Activated CD4-positive, alpha-beta T cell treated with anti-CD3 and anti-CD28 coated beads for 36 hours (primary cell): ENCODE results near the gene PRCD. TPM values are rescaled to one million over a fixed set of nuclear protein-coding genes. Genes with fewer than 3 reads are reported as not detected.
A peak's percentile ranks its signal among the peaks of the same experiment; 100 is the strongest.

Experiments
- ATAC-seq: fragments of 200-7000 bp; cut with Tn5 transposase; one replicate; pipeline ENCODE4 v1.10.0; 2021; ENCODE audit warnings: mild to moderate bottlenecking, moderate library complexity
- CTCF ChIA-PET: fragments of 350-600 bp; sonication (Branson Sonifier 250); formaldehyde crosslinking; loops from one replicate; lab custom pipeline; 2021; ENCODE audit warnings: antibody characterized with exemption; lab: Charles Lee
- POLR2A ChIA-PET: fragments of 350-600 bp; sonication (Branson Sonifier 250); formaldehyde crosslinking; loops from one replicate; lab custom pipeline; 2021; ENCODE audit warnings: antibody characterized with exemption, inconsistent platforms; lab: Charles Lee
- DNase-seq: peaks from one replicate; pipeline ENCODE4 v3.0.0-alpha.2; 2020
- H3K27ac Mint-ChIP-seq: one replicate; pipeline ENCODE4 v1.8.0; 2021; ENCODE audit warnings: mixed read lengths
- H3K27me3 Mint-ChIP-seq: one replicate; pipeline ENCODE4 v1.8.0; 2021; ENCODE audit warnings: mixed read lengths
- H3K36me3 Mint-ChIP-seq: one replicate; pipeline ENCODE4 v1.8.0; 2021; ENCODE audit warnings: low read depth, mixed read lengths
- H3K4me1 Mint-ChIP-seq: one replicate; pipeline ENCODE4 v1.8.0; 2021; ENCODE audit warnings: mixed read lengths
- H3K4me3 Mint-ChIP-seq: one replicate; pipeline ENCODE4 v1.8.0; 2021; ENCODE audit warnings: mild to moderate bottlenecking, moderate library complexity, mixed read lengths
- H3K9me3 Mint-ChIP-seq: one replicate; pipeline ENCODE4 v1.8.0; 2021; ENCODE audit warnings: low read depth, mixed read lengths
- intact Hi-C, 2 experiments: fragments of 100-400 bp; cut with DNase I in 1 of 2; cut with micrococcal nuclease in 1 of 2; formaldehyde crosslinking; loops; one replicate each; pipeline versions ENCODE4 v1.14.2 to v1.15.1; 2022 to 2024; cut with DNase I, micrococcal nuclease
- total RNA-seq, 2 experiments: library from RNA; stranded (reverse); gene quantifications; one replicate each; pipeline ENCODE4 v1.2.3, GENCODE V29; 2021

PRCD gene
- total RNA-seq, 2 experiments from 2014 or later: not detected

GRCh38 chr17:76535788-76536510 lies 3.9 kb upstream of the PRCD start:
- ChIA-PET CTCF (interaction anchor here (0.6 to 1.4 kb wide), 4 partner anchors 8 to 89 kb away, joined by 3 to 9 read pairs (median 4); no protein-coding TSS in a partner anchor), POLR2A (no interaction called here)
- H3K27me3 Mint-ChIP-seq: peaks cover 25% of the 10 kb centered on the region
- no peak for ATAC-seq
- no peaks in the 10 kb centered on the region for H3K36me3 Mint-ChIP-seq
- H3K27ac Mint-ChIP-seq: no peak overlapping the region
- DNase-seq: no peak
- intact Hi-C loops: no loop called here
- H3K4me1 Mint-ChIP-seq: peaks cover 2% of the 10 kb centered on the region
- no peak overlapping the region for H3K4me3 Mint-ChIP-seq
- no peaks in the 10 kb centered on the region for H3K9me3 Mint-ChIP-seq

- Mint-ChIP-seq H3K36me3 (no peaks in the 10 kb centered on the region), H3K27me3 (peaks cover 29% of the 10 kb centered on the region), H3K4me1 (peaks cover 2% of the 10 kb centered on the region), H3K27ac (no peak overlapping the region), H3K4me3 (no peak overlapping the region), H3K9me3 (no peaks in the 10 kb centered on the region)
- POLR2A ChIA-PET: no interaction called here
- no peak for ATAC-seq
- CTCF ChIA-PET: interaction anchor here (0.6 to 1.4 kb wide), 5 partner anchors 8 to 88 kb away, joined by 3 to 9 read pairs (median 3); no protein-coding TSS in a partner anchor
- no peak for DNase-seq
- intact Hi-C loops: no loop called here
These were observed 3.1 kb upstream of the PRCD start for GRCh38 chr17:76536511-76537287.

GRCh38 chr17:76537288-76537577 lies 2.6 kb upstream of the PRCD start:
- no peaks in the 10 kb centered on the region for H3K9me3 Mint-ChIP-seq
- no peak overlapping the region for H3K4me3 Mint-ChIP-seq
- H3K36me3 Mint-ChIP-seq: no peaks in the 10 kb centered on the region
- no peak overlapping the region for H3K27ac Mint-ChIP-seq
- intact Hi-C loops: no loop called here
- no peaks in the 10 kb centered on the region for H3K4me1 Mint-ChIP-seq
- peaks cover 32% of the 10 kb centered on the region for H3K27me3 Mint-ChIP-seq
- ChIA-PET CTCF (interaction anchor here (1.3 to 1.4 kb wide), 2 partner anchors 9 to 14 kb away, joined by 3 to 9 read pairs; no protein-coding TSS in a partner anchor), POLR2A (no interaction called here)
- DNase-seq: no peak
- peak; percentile 23 for ATAC-seq

- POLR2A ChIA-PET: no interaction called here
- no peak for DNase-seq
These were observed 2.1 kb upstream of the PRCD start, which contains the start of gene CYGB for GRCh38 chr17:76537578-76538280. Gene CYGB (minus strand): TSS chr17:76537709. CDS start chr17:76537542, 167 bp downstream.

GRCh38 chr17:76538281-76538931 lies 1.4 kb upstream of the PRCD start:
- Mint-ChIP-seq H3K36me3 (no peaks in the 10 kb centered on the region), H3K27ac (no peak overlapping the region), H3K4me1 (no peaks in the 10 kb centered on the region), H3K4me3 (no peak overlapping the region), H3K9me3 (no peaks in the 10 kb centered on the region), H3K27me3 (peaks cover 36% of the 10 kb centered on the region)
- intact Hi-C loops: no loop called here
- ChIA-PET POLR2A (no interaction called here), CTCF (interaction anchor here (2.9 kb wide), 1 partner anchor 15 kb away, joined by 12 read pairs; no protein-coding TSS in a partner anchor)
- DNase-seq: no peak
- no peak for ATAC-seq

More at GRCh38 chr17:76537578-76538280, 2.1 kb upstream of the PRCD start, which contains the start of gene CYGB:
- H3K27ac Mint-ChIP-seq: no peak within 1 kb of the TSS
- intact Hi-C loops: no loop called here
- CTCF ChIA-PET: no interaction called here
- peaks cover 35% of the 10 kb centered on the region for H3K27me3 Mint-ChIP-seq
- no peak within 1 kb of the TSS for H3K4me3 Mint-ChIP-seq
- H3K36me3 Mint-ChIP-seq: no peaks in the 10 kb centered on the region
- ATAC-seq: peak; percentile 37
- H3K4me1 Mint-ChIP-seq: no peaks in the 10 kb centered on the region
- H3K9me3 Mint-ChIP-seq: no peaks in the 10 kb centered on the region

- no peak overlapping the region for H3K4me3 Mint-ChIP-seq
- no peak for ATAC-seq
- intact Hi-C loops: no loop called here
- H3K4me1 Mint-ChIP-seq: no peaks in the 10 kb centered on the region
- ChIA-PET POLR2A (no interaction called here), CTCF (interaction anchor here (0.9 to 2.9 kb wide), 3 partner anchors 16 to 34 kb away, joined by 3 to 12 read pairs (median 4); no protein-coding TSS in a partner anchor)
- H3K9me3 Mint-ChIP-seq: no peaks in the 10 kb centered on the region
- H3K36me3 Mint-ChIP-seq: no peaks in the 10 kb centered on the region
- no peak overlapping the region for H3K27ac Mint-ChIP-seq
- no peak for DNase-seq
- peaks cover 41% of the 10 kb centered on the region for H3K27me3 Mint-ChIP-seq
These were observed 788 bp upstream of the PRCD start for GRCh38 chr17:76538941-76539570.

GRCh38 chr17:76540381-76541300 lies 797 bp downstream of the PRCD start:
- peak; percentile 78 for ATAC-seq
- intact Hi-C loops: no loop called here
- POLR2A ChIA-PET: interaction anchor here (0.6 kb wide), 1 partner anchor 348 kb away, joined by 6 read pairs; no protein-coding TSS in a partner anchor
- CTCF ChIA-PET: interaction anchor here (0.7 to 2.9 kb wide), 5 partner anchors 11 to 238 kb away, joined by 3 to 12 read pairs (median 3); no protein-coding TSS in a partner anchor
- Mint-ChIP-seq H3K4me1 (no peaks in the 10 kb centered on the region), H3K27me3 (peaks cover 42% of the 10 kb centered on the region), H3K4me3 (no peak overlapping the region), H3K36me3 (no peaks in the 10 kb centered on the region), H3K9me3 (no peaks in the 10 kb centered on the region), H3K27ac (no peak overlapping the region)
- DNase-seq: peak; percentile 63

- intact Hi-C loops: no loop called here
- Mint-ChIP-seq H3K9me3 (no peaks in the 10 kb centered on the region), H3K4me1 (no peaks in the 10 kb centered on the region), H3K36me3 (no peaks in the 10 kb centered on the region), H3K27ac (no peak overlapping the region), H3K4me3 (no peak overlapping the region), H3K27me3 (peaks cover 34% of the 10 kb centered on the region)
- ChIA-PET POLR2A (no interaction called here), CTCF (no interaction called here)
- DNase-seq (no peak), ATAC-seq (no peak)
These were observed 2.1 kb downstream of the PRCD start for GRCh38 chr17:76541739-76542454.

GRCh38 chr17:76542566-76542971 lies 2.7 kb downstream of the PRCD start:
- POLR2A ChIA-PET: no interaction called here
- Mint-ChIP-seq H3K36me3 (no peaks in the 10 kb centered on the region), H3K27me3 (peaks cover 33% of the 10 kb centered on the region), H3K9me3 (no peaks in the 10 kb centered on the region), H3K27ac (no peak overlapping the region), H3K4me1 (no peaks in the 10 kb centered on the region), H3K4me3 (no peak overlapping the region)
- intact Hi-C loops: no loop called here
- ATAC-seq: no peak
- DNase-seq: no peak
- CTCF ChIA-PET: no interaction called here
